Neuron (in vitro differentiated cells): ENCODE measurements around the gene FUT8.

ENCODE experiments used
- H2AFZ ChIP-seq: one replicate; pipeline ENCODE4 v1.6.1; 2013; ENCODE audit warnings: low read depth, mild to moderate bottlenecking, inconsistent platforms, low read length, moderate library complexity
- H3K27me3 ChIP-seq: one replicate; pipeline ENCODE4 v1.6.1; 2013; ENCODE audit warnings: low read length; ENCODE audit not compliant: insufficient read depth
- H3K36me3 ChIP-seq: one replicate; pipeline ENCODE4 v1.6.1; 2013; ENCODE audit warnings: low read length; ENCODE audit not compliant: insufficient read depth
- H3K4me1 ChIP-seq: one replicate; pipeline ENCODE4 v1.6.1; 2013; ENCODE audit warnings: low read length; ENCODE audit not compliant: insufficient read depth
- H3K4me3 ChIP-seq: 2 replicates; pipeline ENCODE4 v1.5.1; 2013; ENCODE audit warnings: mild to moderate bottlenecking, low read length, moderate library complexity
- H3K9me3 ChIP-seq: one replicate; pipeline ENCODE4 v1.6.1; 2013; ENCODE audit warnings: low read length

FUT8 gene

GRCh38 chr14:65780566-65780965 lies 368.0 kb downstream of the FUT8 start:
- Histone ChIP-seq H3K36me3 (no peaks in the 10 kb centered on the region), H3K9me3 (no peaks in the 10 kb centered on the region), H3K4me3 (no peak overlapping the region), H3K27me3 (no peaks in the 10 kb centered on the region), H3K4me1 (no peaks in the 10 kb centered on the region), H2AFZ (no peak overlapping the region)

GRCh38 chr14:65783101-65783500 lies 370.6 kb downstream of the FUT8 start:
- Histone ChIP-seq H3K4me1 (no peaks in the 10 kb centered on the region), H3K27me3 (no peaks in the 10 kb centered on the region), H3K4me3 (no peak overlapping the region), H3K9me3 (no peaks in the 10 kb centered on the region), H3K36me3 (no peaks in the 10 kb centered on the region), H2AFZ (no peak overlapping the region)

DNA sequence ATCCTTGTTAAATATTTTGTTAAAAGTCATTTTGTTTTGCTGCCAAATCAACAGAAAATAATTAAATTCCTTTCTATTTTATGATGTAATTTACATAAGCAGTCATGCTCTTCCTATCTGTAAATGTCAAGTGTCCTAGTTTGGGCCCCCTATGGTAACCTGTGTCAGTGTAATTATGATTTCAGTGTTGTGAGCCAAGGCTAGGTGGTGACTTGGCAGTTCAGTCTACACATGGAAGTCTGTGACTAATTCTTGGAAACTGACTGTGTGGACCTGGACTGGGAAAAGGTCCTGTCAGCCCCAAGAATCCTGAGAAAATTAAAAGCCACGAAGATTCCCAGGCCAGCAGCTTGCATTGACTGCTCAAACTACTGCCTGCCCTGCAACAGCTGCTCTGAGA lies 371.0 kb downstream of the FUT8 start:
- Histone ChIP-seq H3K4me1 (no peaks in the 10 kb centered on the region), H2AFZ (no peak overlapping the region), H3K36me3 (no peaks in the 10 kb centered on the region), H3K4me3 (no peak overlapping the region), H3K27me3 (no peaks in the 10 kb centered on the region), H3K9me3 (no peaks in the 10 kb centered on the region)

GRCh38 chr14:65784574-65784973 lies 372.0 kb downstream of the FUT8 start:
- Histone ChIP-seq H2AFZ (no peak overlapping the region), H3K36me3 (no peaks in the 10 kb centered on the region), H3K27me3 (no peaks in the 10 kb centered on the region), H3K4me1 (no peaks in the 10 kb centered on the region), H3K4me3 (no peak overlapping the region), H3K9me3 (no peaks in the 10 kb centered on the region)

GRCh38 chr14:65787461-65787860 lies 374.9 kb downstream of the FUT8 start:
- Histone ChIP-seq H3K9me3 (no peaks in the 10 kb centered on the region), H3K36me3 (no peaks in the 10 kb centered on the region), H3K4me1 (no peaks in the 10 kb centered on the region), H2AFZ (no peak overlapping the region), H3K4me3 (no peak overlapping the region), H3K27me3 (peaks cover 2% of the 10 kb centered on the region)

DNA sequence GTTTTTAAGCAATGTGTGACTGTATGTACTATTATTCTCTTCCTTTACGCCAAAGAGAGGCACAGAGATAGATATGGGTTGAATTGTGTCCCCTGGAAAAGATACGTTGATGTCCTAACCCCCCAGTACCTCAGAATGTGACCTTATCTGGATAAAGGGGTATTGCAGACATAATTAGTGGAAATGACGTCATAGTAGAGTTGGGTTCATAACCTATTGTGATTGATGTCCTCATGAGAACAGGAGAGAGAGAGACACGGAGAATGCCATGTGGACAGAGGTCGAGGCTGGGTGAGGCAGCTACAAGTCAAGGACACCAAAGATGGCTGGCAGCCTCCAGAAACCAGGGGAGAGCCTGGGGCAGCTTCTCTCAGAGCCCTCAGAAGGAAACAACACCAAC lies 376.3 kb downstream of the FUT8 start:
- Histone ChIP-seq H3K27me3 (peaks cover 2% of the 10 kb centered on the region), H3K4me1 (no peaks in the 10 kb centered on the region), H3K9me3 (no peaks in the 10 kb centered on the region), H3K36me3 (no peaks in the 10 kb centered on the region), H2AFZ (no peak overlapping the region), H3K4me3 (no peak overlapping the region)

GRCh38 chr14:65789363-65789762 lies 376.8 kb downstream of the FUT8 start:
- no peak overlapping the region for H2AFZ ChIP-seq
- no peaks in the 10 kb centered on the region for H3K36me3 ChIP-seq
- no peaks in the 10 kb centered on the region for H3K9me3 ChIP-seq
- peaks cover 2% of the 10 kb centered on the region for H3K27me3 ChIP-seq
- H3K4me3 ChIP-seq: no peak overlapping the region
- no peaks in the 10 kb centered on the region for H3K4me1 ChIP-seq

- H3K27me3 ChIP-seq: peaks cover 2% of the 10 kb centered on the region
- no peak overlapping the region for H3K4me3 ChIP-seq
- no peaks in the 10 kb centered on the region for H3K9me3 ChIP-seq
Observed at GRCh38 chr14:65790172-65790815, 377.8 kb downstream of the FUT8 start.

DNA sequence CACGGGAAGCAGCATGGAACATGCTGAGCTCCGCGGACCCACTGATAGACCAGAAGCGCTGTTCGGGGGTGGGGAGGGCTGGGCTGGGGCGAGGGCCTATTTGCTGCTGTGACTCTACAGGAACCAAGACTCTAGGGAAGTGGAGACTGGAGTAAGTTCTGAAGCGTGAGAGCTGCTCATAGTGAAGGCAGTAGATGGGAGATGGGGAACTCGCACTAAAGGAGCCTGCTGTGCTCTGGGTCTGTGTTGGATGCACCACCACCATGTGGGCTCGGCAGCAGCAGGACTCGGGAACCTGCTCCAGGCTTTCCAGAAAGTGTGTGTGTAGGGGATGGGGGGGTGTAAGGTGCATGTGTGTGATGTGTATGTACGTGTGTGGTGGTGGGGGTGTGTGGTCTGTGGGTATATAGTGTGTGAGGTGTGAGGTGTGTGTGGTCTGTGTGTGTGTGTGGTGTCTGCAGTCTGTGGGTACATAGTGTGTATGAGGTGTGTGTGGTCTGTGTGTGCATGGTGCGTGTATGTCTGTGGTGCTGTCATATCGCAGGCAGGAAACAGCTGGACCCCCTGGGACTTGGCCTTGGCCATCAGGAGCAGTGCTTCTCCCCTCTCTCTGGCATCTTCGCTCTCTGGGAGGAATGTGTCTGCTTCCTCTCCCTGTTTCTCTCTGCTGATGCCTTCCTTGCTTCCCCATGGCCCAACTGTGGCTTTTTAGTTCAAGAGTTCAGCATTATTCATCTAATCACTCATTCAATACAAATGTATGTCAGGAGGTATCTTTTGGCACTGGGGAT lies 378.9 kb downstream of the FUT8 start:
- H2AFZ ChIP-seq: no peak overlapping the region
- H3K36me3 ChIP-seq: no peaks in the 10 kb centered on the region
- no peak overlapping the region for H3K4me3 ChIP-seq
- no peaks in the 10 kb centered on the region for H3K9me3 ChIP-seq
- H3K4me1 ChIP-seq: no peaks in the 10 kb centered on the region
- peaks cover 2% of the 10 kb centered on the region for H3K27me3 ChIP-seq

More at GRCh38 chr14:65790172-65790815, 377.8 kb downstream of the FUT8 start:
- Histone ChIP-seq H3K36me3 (no peaks in the 10 kb centered on the region), H3K4me1 (no peaks in the 10 kb centered on the region), H2AFZ (no peak overlapping the region)

DNA sequence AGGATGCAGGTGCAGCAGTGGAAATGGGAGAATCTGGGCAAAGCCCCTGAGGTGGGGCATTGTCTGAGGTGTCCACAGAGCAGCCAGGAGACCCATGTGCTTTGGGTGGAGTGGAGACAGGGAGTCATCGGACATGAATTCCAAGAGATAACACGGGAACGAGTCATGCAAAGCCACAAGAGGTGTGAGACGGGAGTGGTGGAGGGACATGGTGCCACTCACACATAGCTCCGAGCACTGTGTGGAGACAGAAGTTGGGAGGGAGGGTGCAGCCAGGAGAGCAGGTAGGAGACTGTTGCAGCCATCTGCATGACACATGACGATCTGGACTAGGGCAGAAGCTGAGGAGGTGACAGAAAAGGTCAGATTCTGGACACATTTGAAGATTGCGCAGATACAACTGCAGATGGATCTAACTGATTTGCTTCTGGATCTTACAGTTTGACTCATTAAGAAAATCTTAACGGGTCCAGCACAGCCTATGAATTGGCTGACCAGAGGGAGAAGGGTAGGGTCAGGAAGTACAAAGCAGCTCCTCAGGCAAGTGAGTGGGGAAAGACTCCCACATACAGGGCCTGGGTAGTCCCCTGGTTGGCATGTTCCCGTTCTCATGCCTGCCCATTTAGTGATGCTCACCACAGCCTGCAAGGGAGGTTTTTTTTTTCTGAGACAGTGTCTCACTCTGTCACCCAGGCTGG lies 379.8 kb downstream of the FUT8 start:
- no peaks in the 10 kb centered on the region for H3K36me3 ChIP-seq
- H3K4me3 ChIP-seq: no peak overlapping the region
- H3K27me3 ChIP-seq: peaks cover 2% of the 10 kb centered on the region
- H3K4me1 ChIP-seq: no peaks in the 10 kb centered on the region
- no peak overlapping the region for H2AFZ ChIP-seq
- no peaks in the 10 kb centered on the region for H3K9me3 ChIP-seq
